Measurements from ENCODE around the gene STMN3. TPM values are rescaled to one million over a fixed set of nuclear protein-coding genes. Genes with fewer than 3 reads are reported as not detected.

The STMN3 gene
- polyA plus RNA-seq, 1 of the 3 experiments (the other 2 are of a cell fraction), result 111 TPM

DNA sequence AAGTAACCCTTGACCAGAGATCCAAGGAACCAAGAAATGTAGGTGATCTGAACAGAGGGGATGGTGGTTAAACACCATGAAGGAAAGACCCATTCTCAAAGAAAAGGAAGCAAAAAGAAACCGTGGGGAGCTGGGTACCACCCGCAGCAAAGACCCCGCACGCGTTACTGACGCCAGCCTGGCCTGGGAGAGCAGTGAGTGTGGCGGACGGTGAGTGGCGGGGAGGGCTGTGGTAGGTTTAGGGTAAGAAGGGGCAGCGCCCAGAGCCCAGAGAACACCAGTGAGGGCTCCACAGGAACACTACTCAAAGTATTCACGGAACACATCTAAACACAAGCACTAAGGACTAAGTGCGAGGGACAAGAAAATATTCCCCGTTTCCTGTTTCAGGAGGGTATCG is 30.5 kb downstream of the STMN3 start:
- ChIA-PET POLR2A (no interaction called here), CTCF (no interaction called here)
- 96% methylated on average over 14 of the region's 14 CpGs for WGBS (ENCODE audit: low lambda C conversion rate)
- Histone ChIP-seq H3K4me2 (no peak overlapping the region), H3K79me2 (ENCODE audit: insufficient read depth) (peaks cover 65% of the 10 kb centered on the region), H2AFZ (ENCODE audit: low read depth) (no peak overlapping the region), H3K36me3 (replicated peaks in 1 of 2; ENCODE audit: control insufficient read depth in 1 of 2, insufficient read depth in 2 of 2, low read length in 1 of 2) (peaks cover 0 to 12% of the 10 kb centered on the region in 2 experiments), H3F3A (replicated peaks; ENCODE audit: insufficient read depth) (no peaks in the 10 kb centered on the region), H3K9ac (no peak overlapping the region), H3K4me1 (ENCODE audit: control insufficient read depth in 1 of 2, insufficient read depth in 2 of 2, low read depth in 1 of 2, low read length in 1 of 2) (peaks cover 0 to 6% of the 10 kb centered on the region in 2 experiments; a peak in 2 of 4 replicates), H3K27ac (ENCODE audit: low read depth in 2 of 2, low read length in 1 of 2) (no peak overlapping the region), H4K20me1 (ENCODE audit: insufficient read depth) (no peaks in the 10 kb centered on the region), H3K27me3 (ENCODE audit: insufficient read depth) (no peaks in the 10 kb centered on the region), H3K9me2 (no peaks in the 10 kb centered on the region), H3K9me3 (no peaks in the 10 kb centered on the region), H3K4me3 (ENCODE audit: low read depth in 2 of 2, low read length in 1 of 2) (no peak overlapping the region)
- no peak for DNase-seq
- TF ChIP-seq RXRA (IDR thresholded peaks at IDR 0.05; ENCODE audit: borderline replicate concordance, low read depth) (no peak), NRF1 (IDR thresholded peaks at IDR 0.05; ENCODE audit: low read depth, low read length) (no peak), GABPA (IDR thresholded peaks at IDR 0.05; ENCODE audit: low read depth) (no peak), MEF2A (IDR thresholded peaks at IDR 0.05; ENCODE audit: borderline replicate concordance, low read depth) (no peak), EP300 (IDR thresholded peaks at IDR 0.05; ENCODE audit: borderline replicate concordance in 1 of 2, low read depth in 1 of 2, low read length in 1 of 2) (no peak), GATA2 (CRISPR knock-in tag; IDR thresholded peaks at IDR 0.05) (no peak), RCOR1 (IDR thresholded peaks at IDR 0.05; ENCODE audit: low read length) (no peak), RFX5 (IDR thresholded peaks at IDR 0.05; ENCODE audit: low read length) (no peak), NFIC (IDR thresholded peaks at IDR 0.05; ENCODE audit: borderline replicate concordance) (no peak), JUND (IDR thresholded peaks at IDR 0.05) (no peak), POLR2AphosphoS5 (IDR thresholded peaks at IDR 0.05; ENCODE audit: low read depth, low read length) (no peak), CHD2 (IDR thresholded peaks at IDR 0.05; ENCODE audit: low read length, partially characterized antibody) (no peak), TCF12 (IDR thresholded peaks at IDR 0.05) (no peak), FOXM1 (IDR thresholded peaks at IDR 0.05; ENCODE audit: low read depth) (no peak)
- TF ChIP-seq, protein P1, sequence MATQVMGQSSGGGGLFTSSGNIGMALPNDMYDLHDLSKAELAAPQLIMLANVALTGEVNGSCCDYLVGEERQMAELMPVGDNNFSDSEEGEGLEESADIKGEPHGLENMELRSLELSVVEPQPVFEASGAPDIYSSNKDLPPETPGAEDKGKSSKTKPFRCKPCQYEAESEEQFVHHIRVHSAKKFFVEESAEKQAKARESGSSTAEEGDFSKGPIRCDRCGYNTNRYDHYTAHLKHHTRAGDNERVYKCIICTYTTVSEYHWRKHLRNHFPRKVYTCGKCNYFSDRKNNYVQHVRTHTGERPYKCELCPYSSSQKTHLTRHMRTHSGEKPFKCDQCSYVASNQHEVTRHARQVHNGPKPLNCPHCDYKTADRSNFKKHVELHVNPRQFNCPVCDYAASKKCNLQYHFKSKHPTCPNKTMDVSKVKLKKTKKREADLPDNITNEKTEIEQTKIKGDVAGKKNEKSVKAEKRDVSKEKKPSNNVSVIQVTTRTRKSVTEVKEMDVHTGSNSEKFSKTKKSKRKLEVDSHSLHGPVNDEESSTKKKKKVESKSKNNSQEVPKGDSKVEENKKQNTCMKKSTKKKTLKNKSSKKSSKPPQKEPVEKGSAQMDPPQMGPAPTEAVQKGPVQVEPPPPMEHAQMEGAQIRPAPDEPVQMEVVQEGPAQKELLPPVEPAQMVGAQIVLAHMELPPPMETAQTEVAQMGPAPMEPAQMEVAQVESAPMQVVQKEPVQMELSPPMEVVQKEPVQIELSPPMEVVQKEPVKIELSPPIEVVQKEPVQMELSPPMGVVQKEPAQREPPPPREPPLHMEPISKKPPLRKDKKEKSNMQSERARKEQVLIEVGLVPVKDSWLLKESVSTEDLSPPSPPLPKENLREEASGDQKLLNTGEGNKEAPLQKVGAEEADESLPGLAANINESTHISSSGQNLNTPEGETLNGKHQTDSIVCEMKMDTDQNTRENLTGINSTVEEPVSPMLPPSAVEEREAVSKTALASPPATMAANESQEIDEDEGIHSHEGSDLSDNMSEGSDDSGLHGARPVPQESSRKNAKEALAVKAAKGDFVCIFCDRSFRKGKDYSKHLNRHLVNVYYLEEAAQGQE (IDR thresholded peaks at IDR 0.05; ENCODE audit: low read depth, low read length), result no peak
- TF ChIP-seq, protein P2, sequence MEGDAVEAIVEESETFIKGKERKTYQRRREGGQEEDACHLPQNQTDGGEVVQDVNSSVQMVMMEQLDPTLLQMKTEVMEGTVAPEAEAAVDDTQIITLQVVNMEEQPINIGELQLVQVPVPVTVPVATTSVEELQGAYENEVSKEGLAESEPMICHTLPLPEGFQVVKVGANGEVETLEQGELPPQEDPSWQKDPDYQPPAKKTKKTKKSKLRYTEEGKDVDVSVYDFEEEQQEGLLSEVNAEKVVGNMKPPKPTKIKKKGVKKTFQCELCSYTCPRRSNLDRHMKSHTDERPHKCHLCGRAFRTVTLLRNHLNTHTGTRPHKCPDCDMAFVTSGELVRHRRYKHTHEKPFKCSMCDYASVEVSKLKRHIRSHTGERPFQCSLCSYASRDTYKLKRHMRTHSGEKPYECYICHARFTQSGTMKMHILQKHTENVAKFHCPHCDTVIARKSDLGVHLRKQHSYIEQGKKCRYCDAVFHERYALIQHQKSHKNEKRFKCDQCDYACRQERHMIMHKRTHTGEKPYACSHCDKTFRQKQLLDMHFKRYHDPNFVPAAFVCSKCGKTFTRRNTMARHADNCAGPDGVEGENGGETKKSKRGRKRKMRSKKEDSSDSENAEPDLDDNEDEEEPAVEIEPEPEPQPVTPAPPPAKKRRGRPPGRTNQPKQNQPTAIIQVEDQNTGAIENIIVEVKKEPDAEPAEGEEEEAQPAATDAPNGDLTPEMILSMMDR (IDR thresholded peaks at IDR 0.05), result no peak
- TF ChIP-seq, protein P3, sequence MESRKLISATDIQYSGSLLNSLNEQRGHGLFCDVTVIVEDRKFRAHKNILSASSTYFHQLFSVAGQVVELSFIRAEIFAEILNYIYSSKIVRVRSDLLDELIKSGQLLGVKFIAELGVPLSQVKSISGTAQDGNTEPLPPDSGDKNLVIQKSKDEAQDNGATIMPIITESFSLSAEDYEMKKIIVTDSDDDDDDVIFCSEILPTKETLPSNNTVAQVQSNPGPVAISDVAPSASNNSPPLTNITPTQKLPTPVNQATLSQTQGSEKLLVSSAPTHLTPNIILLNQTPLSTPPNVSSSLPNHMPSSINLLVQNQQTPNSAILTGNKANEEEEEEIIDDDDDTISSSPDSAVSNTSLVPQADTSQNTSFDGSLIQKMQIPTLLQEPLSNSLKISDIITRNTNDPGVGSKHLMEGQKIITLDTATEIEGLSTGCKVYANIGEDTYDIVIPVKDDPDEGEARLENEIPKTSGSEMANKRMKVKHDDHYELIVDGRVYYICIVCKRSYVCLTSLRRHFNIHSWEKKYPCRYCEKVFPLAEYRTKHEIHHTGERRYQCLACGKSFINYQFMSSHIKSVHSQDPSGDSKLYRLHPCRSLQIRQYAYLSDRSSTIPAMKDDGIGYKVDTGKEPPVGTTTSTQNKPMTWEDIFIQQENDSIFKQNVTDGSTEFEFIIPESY (IDR thresholded peaks at IDR 0.05; ENCODE audit: borderline replicate concordance, low read depth), result no peak
- TF ChIP-seq, protein P4, sequence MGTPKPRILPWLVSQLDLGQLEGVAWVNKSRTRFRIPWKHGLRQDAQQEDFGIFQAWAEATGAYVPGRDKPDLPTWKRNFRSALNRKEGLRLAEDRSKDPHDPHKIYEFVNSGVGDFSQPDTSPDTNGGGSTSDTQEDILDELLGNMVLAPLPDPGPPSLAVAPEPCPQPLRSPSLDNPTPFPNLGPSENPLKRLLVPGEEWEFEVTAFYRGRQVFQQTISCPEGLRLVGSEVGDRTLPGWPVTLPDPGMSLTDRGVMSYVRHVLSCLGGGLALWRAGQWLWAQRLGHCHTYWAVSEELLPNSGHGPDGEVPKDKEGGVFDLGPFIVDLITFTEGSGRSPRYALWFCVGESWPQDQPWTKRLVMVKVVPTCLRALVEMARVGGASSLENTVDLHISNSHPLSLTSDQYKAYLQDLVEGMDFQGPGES (IDR thresholded peaks at IDR 0.05; ENCODE audit: low read depth, low read length), result no peak
